Superior temporal gyrus (tissue), 1 donor: ENCODE results near the gene DUSP22.
A peak's percentile ranks its signal among the peaks of the same experiment; 100 is the strongest.
"Not testable (repeated sequence)": the region's sequence is repeated elsewhere in the genome, so short reads cannot be mapped to it uniquely, and the experiment has no call there.

ENCODE experiments used
- DNase-seq: peaks from one replicate; pipeline ENCODE4 v3.0.0-alpha.2; 2016; ENCODE audit errors: extremely low spot score

Gene DUSP22

GRCh38 chr6:291697-292505, at the start of gene DUSP22:
Gene DUSP22, plus strand, starts transcription at chr6:292487. Its CDS starts 53 bp downstream, at chr6:292540.
- peak; percentile 81 for DNase-seq

- no peak for DNase-seq
Observed at GRCh38 chr6:246352-246751, 45.9 kb upstream of the DUSP22 start.

GRCh38 chr6:247351-247750, 44.9 kb upstream of the DUSP22 start:
- DNase-seq, result no peak

GRCh38 chr6:248046-248445, 44.2 kb upstream of the DUSP22 start:
- not testable (repeated sequence) for DNase-seq

GRCh38 chr6:250676-251075, 41.6 kb upstream of the DUSP22 start:
- no peak for DNase-seq

- no peak for DNase-seq
Observed at GRCh38 chr6:251920-252319, 40.4 kb upstream of the DUSP22 start.

GRCh38 chr6:252775-253535, 39.3 kb upstream of the DUSP22 start:
- DNase-seq, result no peak

GRCh38 chr6:254016-254415, 38.3 kb upstream of the DUSP22 start:
- DNase-seq, result no peak

GRCh38 chr6:255041-255750, 37.1 kb upstream of the DUSP22 start:
- no peak for DNase-seq

GRCh38 chr6:255751-256083, 36.6 kb upstream of the DUSP22 start:
- DNase-seq, result no peak

- no peak for DNase-seq
Observed at GRCh38 chr6:256169-256568, 36.1 kb upstream of the DUSP22 start.

GRCh38 chr6:257031-257725, 35.1 kb upstream of the DUSP22 start:
- no peak for DNase-seq

- DNase-seq, result no peak
Observed at GRCh38 chr6:257774-258173, 34.5 kb upstream of the DUSP22 start.

- no peak for DNase-seq
Observed at GRCh38 chr6:259316-259715, 33.0 kb upstream of the DUSP22 start.

GRCh38 chr6:259901-260508, 32.3 kb upstream of the DUSP22 start:
- no peak for DNase-seq

- DNase-seq, result no peak
Observed at GRCh38 chr6:264626-265025, 27.7 kb upstream of the DUSP22 start.

GRCh38 chr6:268394-268935, 23.8 kb upstream of the DUSP22 start:
- DNase-seq, result no peak

GRCh38 chr6:273551-274058, 18.7 kb upstream of the DUSP22 start:
- no peak for DNase-seq

GRCh38 chr6:277746-278145, 14.5 kb upstream of the DUSP22 start:
- DNase-seq, result no peak

- DNase-seq, result no peak
Observed at GRCh38 chr6:278494-278893, 13.8 kb upstream of the DUSP22 start.
